Naive thymus-derived CD8-positive, alpha-beta T cell (primary cell): ENCODE measurements around the gene TMEM163. TPM values are rescaled to one million over a fixed set of nuclear protein-coding genes. Genes with fewer than 3 reads are reported as not detected.

Source experiments
- ATAC-seq, 2 donors: fragments of 150-1000 bp; cut with Tn5 transposase in 1 of 2; sonication (Bioruptor Pico), chemical (Tn5 transposase) in 1 of 2; 1 replicate in 1 of 2; 2 replicates in 1 of 2; pipeline ENCODE4 v1.10.0; 2021; ENCODE audit warnings: mild to moderate bottlenecking in 2 of 2, moderate library complexity in 2 of 2
- POLR2A ChIA-PET: fragments of 350-600 bp; sonication (Branson Sonifier 250); formaldehyde crosslinking; loops from one replicate; lab custom pipeline; 2021; ENCODE audit warnings: antibody characterized with exemption; lab: Charles Lee
- DNase-seq, 10 donors: peaks; one replicate each; pipeline versions ENCODE4 v3.0.0 to v3.0.0-alpha.2; 2020 to 2022
- H3K27ac Mint-ChIP-seq, 10 donors: one replicate each; pipeline ENCODE4 v1.8.0; 2020 to 2022; ENCODE audit warnings: mild to moderate bottlenecking in 10 of 10, mixed read lengths in 10 of 10, moderate library complexity in 4 of 10, inconsistent platforms in 1 of 10
- H3K27me3 Mint-ChIP-seq, 5 donors: one replicate each; pipeline ENCODE4 v1.8.0; 2021 to 2022; ENCODE audit warnings: mixed read lengths in 5 of 5
- H3K36me3 Mint-ChIP-seq, 3 donors: one replicate each; pipeline ENCODE4 v1.8.0; 2020 to 2022; ENCODE audit warnings: mixed read lengths in 3 of 3, mild to moderate bottlenecking in 2 of 3, inconsistent platforms in 1 of 3
- H3K4me1 Mint-ChIP-seq, 4 donors: one replicate each; pipeline ENCODE4 v1.8.0; 2021 to 2022; ENCODE audit warnings: mixed read lengths in 4 of 4
- H3K4me3 Mint-ChIP-seq, 10 donors: one replicate each; pipeline ENCODE4 v1.8.0; 2020 to 2022; ENCODE audit warnings: mild to moderate bottlenecking in 10 of 10, mixed read lengths in 10 of 10, moderate library complexity in 6 of 10, inconsistent platforms in 1 of 10
- H3K9me3 Mint-ChIP-seq, 9 donors: one replicate each; pipeline ENCODE4 v1.8.0; 2020 to 2022; ENCODE audit warnings: mixed read lengths in 9 of 9, mild to moderate bottlenecking in 3 of 9, inconsistent platforms in 1 of 9, moderate library complexity in 1 of 9
- polyA plus RNA-seq, 3 donors: library from polyadenylated mRNA; unstranded; fragments of 300-500 nt; fragmentation: Illumina TruSeq; gene quantifications; one replicate each; pipeline ENCODE4 v1.2.3, GENCODE V29; 2021
- total RNA-seq, 8 experiments: library from RNA in 2 of 8; stranded (reverse) in 2 of 8; gene quantifications; one replicate each; pipeline ENCODE4 v1.2.3 and lab custom pipeline; 2021 to 2026

The TMEM163 gene
- total and polyA plus RNA-seq, 5 experiments from 2014 or later = 0.24 TPM; not detected in 4

GRCh38 chr2:134706587-134707329 is 12.0 kb downstream of the TMEM163 start:
- H3K4me3 Mint-ChIP-seq = peak overlapping the region; percentile 9 to 74 (median 64)
- no peak for DNase-seq
- POLR2A ChIA-PET = no interaction called here
- no peaks in the 10 kb centered on the region for H3K9me3 Mint-ChIP-seq
- peak; percentile 28 to 61 for ATAC-seq
- H3K27me3 Mint-ChIP-seq = peaks cover 16 to 78% (median 56%) of the 10 kb centered on the region in 5 donors
- H3K4me1 Mint-ChIP-seq = peaks cover 13 to 27% (median 23%) of the 10 kb centered on the region in 4 donors
- H3K27ac Mint-ChIP-seq = peak overlapping the region in 3 of 10 donors; percentile 9 to 55 (median 34)
- H3K36me3 Mint-ChIP-seq = peaks cover 0 to 5% (median 0%) of the 10 kb centered on the region in 3 donors

- Mint-ChIP-seq H3K27ac (peak overlapping the region in 4 of 10 donors; percentile 9 to 55 (median 38)), H3K36me3 (peaks cover 0 to 5% (median 0%) of the 10 kb centered on the region in 3 donors), H3K4me1 (peaks cover 13 to 27% (median 23%) of the 10 kb centered on the region in 4 donors), H3K9me3 (no peaks in the 10 kb centered on the region), H3K4me3 (peak overlapping the region; percentile 9 to 74 (median 64)), H3K27me3 (peaks cover 16 to 83% (median 56%) of the 10 kb centered on the region in 5 donors)
- DNase-seq (no peak), ATAC-seq (peak in 1 of 2 donors; percentile 29)
- POLR2A ChIA-PET = no interaction called here
These were observed 12.8 kb downstream of the TMEM163 start for GRCh38 chr2:134705861-134706586.

GRCh38 chr2:134704173-134704572 is 14.6 kb downstream of the TMEM163 start:
- H3K4me1 Mint-ChIP-seq = peaks cover 13 to 27% (median 23%) of the 10 kb centered on the region in 4 donors
- ATAC-seq = no peak
- H3K27ac Mint-ChIP-seq = peak overlapping the region in 1 of 10 donors; percentile 65
- H3K27me3 Mint-ChIP-seq = peaks cover 24 to 83% (median 57%) of the 10 kb centered on the region in 5 donors
- POLR2A ChIA-PET = interaction anchor here (0.7 to 1.7 kb wide), 3 partner anchors 27 to 276 kb away, joined by 4 to 5 read pairs (median 5); no protein-coding TSS in a partner anchor
- H3K9me3 Mint-ChIP-seq = no peaks in the 10 kb centered on the region
- no peak for DNase-seq
- no peak overlapping the region for H3K4me3 Mint-ChIP-seq
- peaks cover 0 to 5% (median 0%) of the 10 kb centered on the region in 3 donors for H3K36me3 Mint-ChIP-seq

- no peak for ATAC-seq
These were observed 15.4 kb downstream of the TMEM163 start for GRCh38 chr2:134703426-134703825.

GRCh38 chr2:134700730-134701129 is 18.1 kb downstream of the TMEM163 start:
- H3K4me1 Mint-ChIP-seq = peaks cover 3 to 10% (median 5%) of the 10 kb centered on the region in 4 donors
- no peak overlapping the region for H3K27ac Mint-ChIP-seq
- H3K27me3 Mint-ChIP-seq = peaks cover 24 to 72% (median 39%) of the 10 kb centered on the region in 5 donors
- H3K9me3 Mint-ChIP-seq = no peaks in the 10 kb centered on the region
- POLR2A ChIA-PET = no interaction called here
- H3K36me3 Mint-ChIP-seq = peaks cover 0 to 5% (median 0%) of the 10 kb centered on the region in 3 donors
- ATAC-seq (no peak), DNase-seq (no peak)
- H3K4me3 Mint-ChIP-seq = no peak overlapping the region

More at GRCh38 chr2:134703426-134703825, 15.4 kb downstream of the TMEM163 start:
- no peak overlapping the region for H3K4me3 Mint-ChIP-seq
- H3K27me3 Mint-ChIP-seq = peaks cover 24 to 86% (median 57%) of the 10 kb centered on the region in 5 donors
- no peak overlapping the region for H3K27ac Mint-ChIP-seq
- peaks cover 0 to 5% (median 0%) of the 10 kb centered on the region in 3 donors for H3K36me3 Mint-ChIP-seq
- H3K4me1 Mint-ChIP-seq = peaks cover 13 to 27% (median 23%) of the 10 kb centered on the region in 4 donors
- POLR2A ChIA-PET = interaction anchor here (0.7 to 1.7 kb wide), 3 partner anchors 26 to 275 kb away, joined by 4 to 5 read pairs (median 5); no protein-coding TSS in a partner anchor
- no peak for DNase-seq
- H3K9me3 Mint-ChIP-seq = no peaks in the 10 kb centered on the region

- DNase-seq (no peak), ATAC-seq (no peak)
- Mint-ChIP-seq H3K4me1 (no peaks in the 10 kb centered on the region), H3K9me3 (no peaks in the 10 kb centered on the region), H3K27me3 (peaks cover 0 to 13% (median 11%) of the 10 kb centered on the region in 5 donors), H3K27ac (no peak overlapping the region), H3K4me3 (no peak overlapping the region), H3K36me3 (no peaks in the 10 kb centered on the region)
- POLR2A ChIA-PET = no interaction called here
These were observed 24.4 kb downstream of the TMEM163 start for GRCh38 chr2:134694411-134694810.

GRCh38 chr2:134693359-134694330 is 25.2 kb downstream of the TMEM163 start:
- Mint-ChIP-seq H3K27me3 (peaks cover 0 to 12% (median 9%) of the 10 kb centered on the region in 5 donors), H3K9me3 (no peaks in the 10 kb centered on the region), H3K27ac (no peak overlapping the region), H3K4me1 (no peaks in the 10 kb centered on the region), H3K36me3 (no peaks in the 10 kb centered on the region), H3K4me3 (no peak overlapping the region)
- ATAC-seq = no peak
- DNase-seq = no peak
- POLR2A ChIA-PET = no interaction called here

GRCh38 chr2:134692499-134692898 is 26.3 kb downstream of the TMEM163 start:
- ATAC-seq = peak in 1 of 2 donors; percentile 58
- Mint-ChIP-seq H3K36me3 (no peaks in the 10 kb centered on the region), H3K9me3 (no peaks in the 10 kb centered on the region), H3K27me3 (peaks cover 0 to 8% (median 1%) of the 10 kb centered on the region in 5 donors), H3K4me3 (no peak overlapping the region), H3K27ac (no peak overlapping the region), H3K4me1 (no peaks in the 10 kb centered on the region)
- peak in 1 of 10 donors; percentile 34 for DNase-seq
- POLR2A ChIA-PET = no interaction called here

- ATAC-seq (no peak), DNase-seq (no peak)
- Mint-ChIP-seq H3K4me1 (no peaks in the 10 kb centered on the region), H3K9me3 (peaks cover 0 to 2% (median 0%) of the 10 kb centered on the region in 9 donors), H3K27me3 (peaks cover 0 to 8% (median 1%) of the 10 kb centered on the region in 5 donors), H3K27ac (no peak overlapping the region), H3K4me3 (no peak overlapping the region), H3K36me3 (no peaks in the 10 kb centered on the region)
- POLR2A ChIA-PET = no interaction called here
These were observed 28.1 kb downstream of the TMEM163 start for GRCh38 chr2:134690629-134691215.

GRCh38 chr2:134689315-134689714 is 29.5 kb downstream of the TMEM163 start:
- Mint-ChIP-seq H3K36me3 (no peaks in the 10 kb centered on the region), H3K27ac (no peak overlapping the region), H3K27me3 (peaks cover 0 to 3% (median 0%) of the 10 kb centered on the region in 5 donors), H3K4me3 (no peak overlapping the region), H3K9me3 (peaks cover 0 to 2% (median 0%) of the 10 kb centered on the region in 9 donors), H3K4me1 (no peaks in the 10 kb centered on the region)
- DNase-seq (no peak), ATAC-seq (no peak)
- POLR2A ChIA-PET = no interaction called here

GRCh38 chr2:134685967-134686366 is 32.8 kb downstream of the TMEM163 start:
- no peak for ATAC-seq
- peaks cover 0 to 3% (median 0%) of the 10 kb centered on the region in 3 donors for H3K36me3 Mint-ChIP-seq
- H3K4me1 Mint-ChIP-seq = peaks cover 5 to 7% (median 6%) of the 10 kb centered on the region in 4 donors
- H3K27ac Mint-ChIP-seq = no peak overlapping the region
- no peak for DNase-seq
- H3K27me3 Mint-ChIP-seq = peaks cover 0 to 21% (median 13%) of the 10 kb centered on the region in 5 donors
- H3K4me3 Mint-ChIP-seq = no peak overlapping the region
- POLR2A ChIA-PET = no interaction called here
- peaks cover 0 to 2% (median 0%) of the 10 kb centered on the region in 9 donors for H3K9me3 Mint-ChIP-seq
